GM21423 (cell line): ENCODE results near the gene CNGA3.
A peak's percentile ranks its signal among the peaks of the same experiment; 100 is the strongest.
"Not testable (repeated sequence)": the region's sequence is repeated elsewhere in the genome, so short reads cannot be mapped to it uniquely, and the experiment has no call there.

ENCODE experiments used
- ATAC-seq: cut with Tn5 transposase; IDR thresholded peaks from one replicate; pipeline ENCODE4 v1.9.1; 2021; ENCODE audit warnings: mild to moderate bottlenecking, moderate library complexity; ENCODE audit not compliant: unreplicated experiment

CNGA3 gene

DNA sequence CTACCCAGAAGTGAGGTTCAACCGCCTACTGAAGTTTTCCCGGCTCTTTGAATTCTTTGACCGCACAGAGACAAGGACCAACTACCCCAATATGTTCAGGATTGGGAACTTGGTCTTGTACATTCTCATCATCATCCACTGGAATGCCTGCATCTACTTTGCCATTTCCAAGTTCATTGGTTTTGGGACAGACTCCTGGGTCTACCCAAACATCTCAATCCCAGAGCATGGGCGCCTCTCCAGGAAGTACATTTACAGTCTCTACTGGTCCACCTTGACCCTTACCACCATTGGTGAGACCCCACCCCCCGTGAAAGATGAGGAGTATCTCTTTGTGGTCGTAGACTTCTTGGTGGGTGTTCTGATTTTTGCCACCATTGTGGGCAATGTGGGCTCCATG is 49.7 kb downstream of the CNGA3 start:
- no peak for ATAC-seq

DNA sequence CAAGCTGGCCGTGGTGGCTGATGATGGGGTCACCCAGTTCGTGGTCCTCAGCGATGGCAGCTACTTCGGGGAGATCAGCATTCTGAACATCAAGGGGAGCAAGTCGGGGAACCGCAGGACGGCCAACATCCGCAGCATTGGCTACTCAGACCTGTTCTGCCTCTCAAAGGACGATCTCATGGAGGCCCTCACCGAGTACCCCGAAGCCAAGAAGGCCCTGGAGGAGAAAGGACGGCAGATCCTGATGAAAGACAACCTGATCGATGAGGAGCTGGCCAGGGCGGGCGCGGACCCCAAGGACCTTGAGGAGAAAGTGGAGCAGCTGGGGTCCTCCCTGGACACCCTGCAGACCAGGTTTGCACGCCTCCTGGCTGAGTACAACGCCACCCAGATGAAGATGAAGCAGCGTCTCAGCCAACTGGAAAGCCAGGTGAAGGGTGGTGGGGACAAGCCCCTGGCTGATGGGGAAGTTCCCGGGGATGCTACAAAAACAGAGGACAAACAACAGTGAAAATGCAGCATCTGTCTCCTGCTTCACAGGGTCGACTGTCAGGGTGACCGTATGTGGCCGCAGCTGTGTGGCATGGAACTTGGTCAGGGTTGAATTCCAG is 50.6 kb downstream of the CNGA3 start:
- ATAC-seq: no peak

DNA sequence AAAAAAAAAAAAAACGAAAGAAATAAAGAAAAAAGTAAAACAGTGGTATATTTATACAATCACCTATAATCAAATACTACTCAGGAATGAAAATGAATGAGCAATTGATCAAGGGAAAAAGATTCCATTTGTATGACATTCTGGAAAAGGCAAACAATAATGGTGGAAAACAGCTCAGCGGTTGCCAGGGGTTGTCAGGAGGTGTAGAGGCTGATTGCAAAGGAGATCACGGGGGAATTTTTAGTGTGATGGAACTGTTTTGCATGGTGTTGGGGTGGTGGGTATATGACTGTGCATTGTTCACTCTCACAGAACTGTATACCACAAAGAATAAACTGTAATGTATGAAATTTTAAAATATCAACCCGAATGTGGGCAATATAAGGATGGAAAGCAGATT is 52.9 kb downstream of the CNGA3 start:
- no peak for ATAC-seq

DNA sequence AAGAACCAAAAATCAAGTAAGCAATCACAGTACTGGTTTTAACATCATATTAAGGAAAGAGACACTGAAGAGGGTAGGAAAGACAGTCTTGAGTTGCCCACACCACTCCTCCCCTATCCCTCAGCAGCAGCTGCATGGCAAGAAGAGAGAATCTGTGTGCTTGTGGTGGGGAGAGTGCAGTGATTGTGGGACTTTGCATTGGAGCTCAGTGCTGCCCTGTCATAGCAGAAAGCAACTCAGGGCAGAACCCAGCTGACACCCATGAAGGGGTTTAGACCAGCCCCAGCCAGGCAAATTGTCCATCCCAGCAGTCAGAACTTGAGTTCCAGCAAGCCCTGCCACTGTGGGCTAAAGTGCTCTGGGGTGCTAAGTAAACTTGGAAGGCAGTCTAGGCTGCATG is 57.6 kb downstream of the CNGA3 start:
- no peak for ATAC-seq

DNA sequence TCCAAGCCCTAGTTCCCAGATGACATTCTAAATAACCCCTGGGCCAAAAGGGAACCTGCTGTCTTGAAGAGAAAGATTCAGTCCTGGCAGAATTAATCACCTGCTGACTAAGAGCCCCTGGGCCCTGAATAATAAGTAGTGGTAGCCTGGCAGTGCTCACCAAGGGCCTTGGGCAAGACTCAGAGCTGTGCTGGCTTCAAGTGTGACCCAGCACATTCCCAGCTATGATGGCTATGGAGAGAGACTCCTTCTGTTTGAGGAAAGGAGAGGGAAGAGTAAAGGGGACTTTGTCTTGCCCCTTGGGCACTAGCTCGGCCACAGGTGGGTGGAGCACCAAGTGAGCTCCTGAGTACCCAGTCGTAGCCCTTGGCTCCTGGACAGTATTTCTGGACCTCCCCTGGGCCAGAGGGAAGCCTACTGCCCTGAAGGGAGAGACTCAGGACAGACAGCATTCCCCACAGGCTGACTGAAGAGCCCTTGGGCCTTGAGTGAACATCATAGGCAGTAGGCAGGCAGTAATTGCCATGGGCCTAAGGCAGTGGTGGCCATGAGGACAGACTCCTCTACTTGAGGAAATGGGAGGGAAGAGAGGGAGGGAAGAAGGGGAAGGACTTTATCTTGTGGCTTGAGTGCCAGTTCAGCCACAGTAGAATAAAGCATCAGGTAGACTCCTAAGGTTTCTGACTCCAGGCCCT is 58.4 kb downstream of the CNGA3 start:
- no peak for ATAC-seq

DNA sequence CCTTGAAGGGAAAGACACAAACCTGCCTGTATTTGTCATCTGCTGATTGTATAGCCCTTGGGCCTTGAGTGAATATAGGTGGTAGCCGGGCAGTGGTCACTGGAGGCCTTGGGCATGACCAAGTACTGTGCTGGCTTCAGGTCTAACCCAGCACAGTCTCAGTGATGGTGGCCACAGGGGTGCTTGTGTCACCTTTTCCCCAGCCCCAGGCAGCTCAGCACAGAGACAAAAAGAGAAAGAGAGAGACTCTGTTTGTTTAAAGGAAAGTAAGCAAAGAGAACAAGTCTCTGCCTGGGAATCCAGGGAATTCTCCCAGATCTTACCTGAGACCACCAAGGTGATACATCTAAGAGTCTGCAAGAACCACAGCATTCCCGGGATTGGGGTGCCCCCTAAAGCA is 59.0 kb downstream of the CNGA3 start:
- ATAC-seq: no peak

DNA sequence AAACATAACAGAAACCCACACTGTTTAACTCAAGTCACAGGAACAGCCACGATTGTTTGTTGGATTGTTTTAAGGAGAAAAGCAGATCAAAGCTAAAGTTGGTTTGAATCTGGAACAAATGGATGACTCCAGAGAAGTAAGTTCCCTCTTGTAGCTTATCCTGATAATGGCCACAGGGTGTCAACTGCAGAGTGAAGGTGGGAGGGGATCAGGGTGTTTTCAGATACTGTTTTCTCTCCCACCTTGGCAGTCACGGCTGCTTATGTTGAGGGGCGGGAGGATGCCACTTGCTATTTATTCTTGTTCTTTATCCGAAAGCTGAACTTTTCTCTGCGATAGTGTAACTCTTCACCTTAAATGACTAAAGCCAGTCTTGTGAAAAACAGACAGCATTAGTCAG is 61.9 kb downstream of the CNGA3 start:
- no peak for ATAC-seq

DNA sequence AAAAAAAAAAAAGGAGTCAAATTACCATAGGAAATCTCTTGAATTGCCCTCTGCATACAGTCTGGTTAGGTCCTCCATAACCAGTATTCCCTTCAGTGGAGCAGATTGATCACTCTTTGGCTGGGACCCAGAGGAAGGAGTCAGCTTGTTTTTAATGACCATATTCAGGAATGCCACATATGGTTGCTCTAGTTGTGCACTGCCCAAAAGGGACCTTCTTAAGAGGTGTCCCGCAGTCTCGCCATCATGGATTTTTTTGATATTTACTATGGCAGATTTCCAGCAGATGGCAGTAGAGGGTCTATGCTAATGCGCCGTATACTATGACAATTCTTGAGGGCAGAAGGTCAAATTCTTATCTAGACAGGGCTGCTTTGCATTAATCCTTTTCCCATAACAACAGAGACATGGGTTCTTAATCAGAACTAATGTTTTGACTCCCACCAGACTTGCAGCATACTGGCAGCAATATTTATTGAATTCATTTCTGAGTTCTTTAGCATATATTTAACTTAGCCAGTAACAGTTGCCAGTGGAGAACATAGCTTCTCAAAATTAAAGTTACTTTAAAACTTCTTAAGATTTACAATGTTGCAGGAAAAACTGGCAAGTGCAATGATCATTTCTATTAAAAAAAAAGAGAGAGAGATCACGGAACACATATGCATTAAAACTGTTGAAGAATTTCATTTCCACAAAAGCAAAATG is 66.6 kb downstream of the CNGA3 start:
- ATAC-seq: peak; percentile 69

DNA sequence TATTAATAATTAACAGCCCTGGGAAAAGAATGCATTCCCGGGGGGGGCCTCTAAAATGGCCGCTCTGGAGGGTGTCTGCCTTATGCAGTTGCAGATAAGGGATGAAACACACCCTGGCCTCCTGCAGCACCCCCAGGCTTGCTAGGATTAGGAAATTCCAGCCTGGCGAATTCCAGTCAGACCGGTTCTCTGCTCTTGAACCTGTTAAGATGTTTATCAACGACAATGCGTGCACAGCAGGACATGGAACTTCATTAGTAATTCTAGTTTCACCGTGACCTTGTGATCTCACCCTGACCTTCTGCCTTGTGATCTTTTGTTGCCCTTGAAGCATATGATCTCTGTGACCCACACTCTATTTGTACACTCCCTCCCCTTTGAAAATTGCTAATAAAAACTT is 68.0 kb downstream of the CNGA3 start:
- ATAC-seq: not testable (repeated sequence)

DNA sequence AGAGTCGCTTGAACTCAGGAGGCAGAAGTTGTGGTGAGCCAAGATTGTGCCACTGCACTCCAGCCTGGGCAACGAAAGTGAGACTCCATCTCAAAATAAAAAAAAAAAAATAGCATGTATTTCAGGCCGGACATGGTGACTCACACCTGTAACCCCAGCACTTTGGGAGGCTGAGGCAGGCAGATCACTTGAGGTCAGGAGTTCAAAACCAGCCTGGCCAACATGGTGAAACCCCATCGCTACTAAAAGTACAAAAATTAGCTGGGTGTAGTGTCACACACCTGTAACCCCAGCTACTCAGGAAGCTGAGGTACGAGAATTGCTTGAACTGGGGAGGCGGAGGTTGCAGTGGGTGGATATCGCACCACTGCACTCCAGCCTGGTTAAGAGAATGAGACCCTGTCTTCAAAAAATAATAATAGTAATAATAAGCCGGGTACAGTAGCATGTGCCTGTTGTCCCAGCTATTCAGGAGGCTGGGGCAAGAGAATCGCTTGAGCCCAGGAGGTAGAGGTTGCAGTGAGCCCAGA is 69.5 kb downstream of the CNGA3 start:
- ATAC-seq: not testable (repeated sequence)

DNA sequence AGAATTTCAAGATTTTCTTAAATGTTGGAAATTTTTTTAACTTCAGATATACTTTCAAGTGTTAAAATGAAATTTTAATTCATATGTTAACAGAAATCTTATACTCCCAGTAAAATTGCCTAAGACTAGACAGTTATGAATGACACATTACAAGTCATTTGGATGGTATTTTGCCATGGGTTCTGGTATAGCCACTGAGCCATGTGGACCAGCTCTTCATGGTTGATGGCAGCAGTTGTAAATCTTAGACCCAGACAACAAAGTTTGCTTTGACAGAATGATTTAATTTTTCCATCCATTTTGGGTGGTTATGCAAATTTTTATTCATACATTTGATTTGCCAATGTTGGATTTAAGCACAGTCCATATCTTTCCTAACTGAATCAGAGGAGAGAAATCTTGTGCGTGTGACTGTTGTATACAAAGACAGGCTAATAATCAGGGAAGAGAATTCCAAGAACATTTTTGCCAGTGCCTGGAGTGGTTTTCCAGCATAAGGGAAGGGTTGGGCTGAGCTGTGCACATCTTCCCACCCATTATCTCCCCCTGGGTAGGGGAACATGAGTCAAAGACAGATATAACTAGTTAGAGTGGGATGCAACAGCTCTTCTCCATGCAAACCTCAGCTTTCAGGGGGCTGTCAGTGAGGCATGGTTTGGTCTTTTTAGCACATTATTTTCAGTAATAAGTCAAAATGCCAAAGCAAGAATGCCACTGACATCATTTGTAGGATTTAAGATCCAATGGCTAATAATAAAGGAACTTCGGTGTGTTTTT is 70.3 kb downstream of the CNGA3 start:
- no peak for ATAC-seq

DNA sequence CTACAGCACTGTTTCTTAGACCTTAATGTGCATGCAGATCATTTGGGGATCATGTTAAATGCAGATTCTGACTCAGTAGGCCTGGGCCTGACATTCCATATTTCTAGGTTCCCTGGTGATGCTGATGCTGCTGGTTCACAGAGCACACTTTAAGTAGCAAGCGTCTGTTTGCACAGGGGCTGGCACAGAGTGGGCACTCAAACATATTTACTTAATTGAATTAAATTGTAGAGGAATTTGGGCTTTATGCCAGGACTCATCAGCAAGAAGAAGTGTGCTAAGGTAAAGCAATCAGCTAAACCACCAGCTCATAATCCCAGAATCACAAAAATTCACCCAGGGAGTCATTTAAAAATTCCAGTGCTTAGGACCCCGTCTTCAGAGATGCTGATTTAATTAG is 73.3 kb downstream of the CNGA3 start:
- no peak for ATAC-seq

DNA sequence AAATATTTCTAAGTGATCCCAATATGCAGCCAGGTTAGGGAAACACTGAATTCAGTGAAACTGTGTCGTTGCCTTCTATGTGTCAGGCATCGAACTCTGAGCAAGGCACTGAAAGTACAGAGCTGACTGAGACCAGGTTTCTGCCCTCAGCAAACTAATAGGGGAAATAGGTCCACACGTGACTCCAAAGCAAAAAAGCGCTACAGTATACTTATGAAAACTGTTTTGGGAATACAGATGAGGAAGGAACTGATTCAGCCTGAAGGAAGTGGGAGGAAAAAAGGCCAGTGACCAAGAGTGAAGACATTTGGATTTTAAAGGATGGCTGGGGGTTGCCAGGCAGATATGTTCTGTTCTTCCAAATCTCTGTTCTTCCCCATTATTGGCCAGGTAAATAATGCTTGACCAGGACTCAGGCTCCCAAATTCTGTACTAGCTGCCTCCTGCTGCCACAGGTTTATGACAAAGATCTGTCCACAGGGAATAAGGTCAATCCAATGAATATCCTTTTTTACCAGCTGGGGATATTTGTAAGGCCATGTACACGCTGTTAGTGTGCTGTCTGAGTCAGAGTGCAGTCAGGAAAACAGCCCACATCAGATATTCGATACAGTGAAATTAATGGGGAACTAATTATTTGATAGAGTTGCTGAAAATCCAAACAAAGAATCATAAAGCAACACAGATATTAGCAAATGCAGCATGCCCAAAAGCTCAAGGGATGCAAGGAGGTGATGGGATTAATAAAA is 73.9 kb downstream of the CNGA3 start:
- ATAC-seq: no peak

DNA sequence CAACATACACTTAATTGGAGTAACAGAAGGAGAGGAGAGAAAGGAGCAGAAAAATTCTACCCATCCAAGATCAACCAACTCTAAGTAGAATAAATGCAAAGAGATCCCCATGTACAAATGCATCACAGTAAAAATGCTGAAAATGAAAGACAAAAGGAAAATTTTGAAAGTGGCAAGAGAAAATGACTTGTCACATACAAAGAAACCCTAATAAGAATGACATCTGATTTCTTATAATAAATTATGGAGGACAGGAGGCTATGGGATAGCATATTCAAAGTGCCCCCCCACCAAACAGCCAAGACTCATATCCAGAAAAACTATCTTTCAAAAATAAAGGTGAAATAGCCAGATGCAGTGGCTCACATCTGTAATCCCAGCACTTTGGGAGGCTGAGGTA is 76.2 kb downstream of the CNGA3 start:
- no peak for ATAC-seq

DNA sequence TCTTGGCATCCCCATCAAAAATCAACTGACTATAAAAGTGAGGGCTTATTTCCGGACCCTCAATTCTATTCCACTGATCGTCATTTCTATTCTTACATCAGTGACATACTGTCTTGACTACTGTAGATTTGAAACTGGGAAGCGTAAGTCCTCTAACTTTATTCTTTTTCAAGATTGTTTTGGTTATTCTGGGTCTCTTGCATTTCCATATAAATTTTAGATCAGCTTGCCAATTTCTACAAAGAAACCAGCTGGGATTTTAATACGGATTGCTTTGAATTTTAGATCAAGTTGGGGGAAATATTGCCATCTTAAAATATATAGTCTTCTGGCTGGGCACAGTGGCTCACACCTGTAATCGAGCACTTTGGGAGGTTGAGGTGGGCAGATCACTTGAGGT is 80.5 kb downstream of the CNGA3 start:
- no peak for ATAC-seq

DNA sequence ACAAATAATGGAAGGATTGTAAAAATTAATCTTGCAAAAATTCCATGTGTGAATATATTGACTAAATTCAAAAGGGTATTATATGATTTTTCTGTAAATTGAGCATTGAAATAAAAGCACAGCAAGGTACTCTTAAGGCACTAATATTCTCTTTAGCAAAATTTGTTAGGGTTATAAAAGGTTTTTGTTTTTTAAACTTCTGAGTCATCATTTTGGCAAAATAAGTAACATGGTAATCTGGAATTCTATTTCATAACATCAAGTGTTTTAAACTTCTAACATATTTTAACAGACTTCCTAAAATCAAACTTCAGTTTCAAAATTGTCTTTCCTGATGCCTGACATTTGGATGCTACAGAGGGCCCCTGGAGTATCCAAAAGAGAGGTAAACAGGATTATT is 85.9 kb downstream of the CNGA3 start:
- ATAC-seq: no peak

DNA sequence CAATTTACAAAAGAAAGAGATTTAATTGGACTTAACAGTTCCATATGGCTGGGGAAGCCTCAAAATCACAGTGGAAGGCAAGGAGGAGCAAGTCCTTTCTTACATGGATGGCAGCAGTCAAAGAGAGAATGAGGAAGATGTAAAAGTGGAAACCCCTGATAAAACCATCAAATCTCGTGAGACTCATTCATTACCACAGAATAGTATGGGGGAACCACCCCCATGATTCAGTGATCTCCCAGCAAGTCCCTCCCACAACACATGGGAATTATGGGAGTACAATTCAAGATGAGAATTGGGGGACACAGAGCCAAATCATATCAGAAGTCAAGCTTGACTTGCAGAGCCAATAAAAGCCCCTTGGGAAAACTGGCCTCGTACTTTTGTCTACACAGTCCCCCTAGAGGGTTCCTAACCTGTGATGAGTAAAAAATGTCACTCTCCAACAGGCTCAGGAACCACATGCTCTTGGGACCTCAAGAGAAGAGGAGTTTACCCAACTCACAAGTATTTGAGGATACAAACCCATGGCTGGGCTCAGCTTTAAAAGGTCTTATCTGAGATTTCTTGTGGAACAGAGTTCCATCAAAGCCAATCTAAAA is 87.2 kb downstream of the CNGA3 start:
- no peak for ATAC-seq

DNA sequence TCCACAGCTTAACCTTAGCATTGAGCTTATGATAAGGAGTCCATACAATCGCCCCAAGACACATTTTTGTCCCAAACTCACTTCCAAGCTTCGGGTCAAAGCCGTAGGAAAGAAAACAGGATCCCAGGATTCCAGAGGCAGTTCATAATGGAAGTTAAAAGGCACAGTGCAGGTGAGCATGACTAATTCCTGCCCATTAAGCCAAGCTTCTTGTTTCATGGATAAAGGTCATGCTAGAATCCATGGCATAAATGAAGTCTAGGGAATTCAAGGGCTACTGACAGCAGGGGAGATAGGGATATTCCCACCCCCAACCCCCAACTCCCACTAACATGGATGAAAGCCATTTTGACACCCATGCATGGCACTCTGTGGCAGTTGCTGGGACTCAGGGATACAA is 88.2 kb downstream of the CNGA3 start:
- ATAC-seq: no peak

DNA sequence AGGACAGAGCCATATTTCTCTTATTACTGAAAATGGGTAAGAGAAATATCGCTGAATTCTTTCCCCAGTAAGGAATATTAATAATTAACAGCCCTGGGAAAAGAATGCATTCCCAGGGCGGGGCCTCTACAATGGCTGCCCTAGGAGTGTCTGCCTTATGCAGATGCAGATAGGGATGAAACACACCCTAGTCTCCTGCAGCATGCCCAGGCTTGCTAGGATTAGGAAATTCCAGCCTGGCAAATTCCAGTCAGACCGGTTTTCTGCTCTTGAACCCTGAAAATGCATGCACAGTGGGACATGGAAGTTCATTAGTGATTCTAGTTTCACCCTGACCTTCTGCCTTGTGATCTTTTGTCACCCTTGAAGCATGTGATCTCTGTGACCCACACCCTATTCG is 89.4 kb downstream of the CNGA3 start:
- ATAC-seq: not testable (repeated sequence)

DNA sequence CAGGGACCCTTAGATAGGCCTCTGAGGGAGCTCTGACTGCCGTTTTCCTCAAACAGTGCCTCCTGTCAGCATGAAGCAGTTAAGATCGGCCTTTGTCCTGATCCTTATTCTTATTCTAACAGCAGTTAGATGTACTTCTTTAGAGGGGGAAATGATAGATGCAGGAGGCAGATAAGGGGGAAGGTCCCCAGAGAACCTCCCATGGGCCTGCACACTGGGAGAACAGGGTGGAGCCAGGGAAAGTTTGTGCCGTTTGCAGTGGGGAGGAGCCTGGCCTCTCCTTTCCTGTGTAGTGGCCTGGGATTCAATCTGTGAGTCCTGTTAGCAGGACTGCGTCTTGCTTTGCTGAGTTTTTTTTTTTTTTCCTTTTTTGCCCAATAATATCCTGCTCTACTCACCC is 90.5 kb downstream of the CNGA3 start:
- no peak for ATAC-seq
